GM12875 (cell line): ENCODE measurements around the gene TBC1D16.
"Not testable (repeated sequence)": the region's sequence is repeated elsewhere in the genome, so short reads cannot be mapped to it uniquely, and the experiment has no call there.

Source experiments
- H3K4me3 ChIP-seq: one replicate; pipeline ENCODE4 v1.5.1; 2011; ENCODE audit warnings: low read depth, low read length, control low read depth
- CTCF ChIP-seq: IDR thresholded peaks from 2 replicates; pipeline ENCODE4 v1.5.1; 2011; ENCODE audit warnings: low read depth, mild to moderate bottlenecking, control low read depth, inconsistent platforms, low read length, moderate library complexity, borderline replicate concordance; ENCODE audit not compliant: insufficient read depth

The TBC1D16 gene

GRCh38 chr17:79901131-79901530 is 134.5 kb downstream of the TBC1D16 start:
- no peak for TF ChIP-seq CTCF

GRCh38 chr17:79899584-79899983 is 136.1 kb downstream of the TBC1D16 start:
- TF ChIP-seq CTCF, result no peak

More at GRCh38 chr17:79901131-79901530, 134.5 kb downstream of the TBC1D16 start:
- no peak overlapping the region for H3K4me3 ChIP-seq

GRCh38 chr17:79897243-79898063 is 138.2 kb downstream of the TBC1D16 start:
- no peak overlapping the region for H3K4me3 ChIP-seq

More at GRCh38 chr17:79899584-79899983, 136.1 kb downstream of the TBC1D16 start:
- H3K4me3 ChIP-seq, result no peak overlapping the region

GRCh38 chr17:79893457-79893856 is 142.2 kb downstream of the TBC1D16 start:
- H3K4me3 ChIP-seq, result not testable (repeated sequence)

More at GRCh38 chr17:79897243-79898063, 138.2 kb downstream of the TBC1D16 start:
- no peak for TF ChIP-seq CTCF

- no peak for TF ChIP-seq CTCF
- no peak overlapping the region for H3K4me3 ChIP-seq
These were observed 143.0 kb downstream of the TBC1D16 start for GRCh38 chr17:79892457-79893241.

- no peak for TF ChIP-seq CTCF
- H3K4me3 ChIP-seq, result no peak overlapping the region
These were observed 144.4 kb downstream of the TBC1D16 start for GRCh38 chr17:79891113-79891730.

GRCh38 chr17:79890706-79891105 is 145.0 kb downstream of the TBC1D16 start:
- TF ChIP-seq CTCF, result no peak
- H3K4me3 ChIP-seq, result no peak overlapping the region
